Measurements from ENCODE around the gene CHAF1B. TPM values are rescaled to one million over a fixed set of nuclear protein-coding genes. Genes with fewer than 3 reads are reported as not detected.

The CHAF1B gene
- total and polyA plus RNA-seq, 10 of the 15 experiments (the other 5 are each of a cell fraction or from before 2014, with no cell fraction given): 5.9 to 31.5 (median 17.3) TPM

GRCh38 chr21:36359185-36359584 is 26.0 kb upstream of the CHAF1B start:
- Histone ChIP-seq H3K27me3 (replicated peaks in 1 of 2; ENCODE audit: control insufficient read depth in 2 of 2, insufficient read depth in 2 of 2, low read length in 1 of 2) (no peaks in the 10 kb centered on the region), H4K20me1 (ENCODE audit: control insufficient read depth, insufficient read depth) (no peaks in the 10 kb centered on the region), H3K27ac (ENCODE audit: control insufficient read depth, insufficient read depth) (no peak overlapping the region), H3K4me2 (ENCODE audit: control insufficient read depth, insufficient read depth) (no peak overlapping the region), H3K36me3 (ENCODE audit: control insufficient read depth in 2 of 2, insufficient read depth in 2 of 2, low read length in 1 of 2) (peaks cover 6 to 31% of the 10 kb centered on the region in 2 experiments; a peak in 3 of 4 replicates), H3K4me3 (no peak overlapping the region), H3K79me2 (ENCODE audit: control insufficient read depth, insufficient read depth, low read length) (no peaks in the 10 kb centered on the region), H3K9me3 (replicated peaks; ENCODE audit: control insufficient read depth, insufficient read depth, low read length) (no peaks in the 10 kb centered on the region), H3K4me1 (ENCODE audit: control insufficient read depth, insufficient read depth, low read length) (no peaks in the 10 kb centered on the region), H3K9ac (ENCODE audit: control insufficient read depth, insufficient read depth, low read length) (no peak overlapping the region), H2AFZ (ENCODE audit: control insufficient read depth, low read depth, low read length) (no peak overlapping the region)
- FAIRE-seq (no peak), DNase-seq (ENCODE audit: low read depth, low spot score) (no peak), ATAC-seq (no peak)
- BruUV-seq (replicated peaks): no TSS peak
- RAD21 ChIA-PET (ENCODE audit: unreplicated experiment): interaction anchor here (0.7 kb wide), 2 partner anchors 43 to 191 kb away, joined by 3 to 4 read pairs; no protein-coding TSS in a partner anchor
- POLR2A ChIA-PET: interaction anchor here (0.6 to 0.7 kb wide), 2 partner anchors 40 to 70 kb away, joined by 6 read pairs; no protein-coding TSS in a partner anchor
- intact Hi-C loops (cut with micrococcal nuclease; ENCODE audit: unreplicated experiment): no loop called here
- whole genome bisulfite sequencing (ENCODE audit: insufficient coverage, insufficient replicate concordance, low lambda C conversion rate, missing lambda C conversion rate): 98% methylated on average over 2 of the region's 2 CpGs
- in situ Hi-C loops (cut with MboI): no loop called here
- SMC1A ChIA-PET (ENCODE audit: uncharacterized antibody, unreplicated experiment): interaction anchor here (1.1 kb wide), 1 partner anchor 139 kb away, joined by 3 read pairs; no protein-coding TSS in a partner anchor
- CTCF ChIA-PET: interaction anchor here (0.6 kb wide), 1 partner anchor 491 kb away, joined by 3 read pairs; no protein-coding TSS in a partner anchor
- TF ChIP-seq, protein P1, sequence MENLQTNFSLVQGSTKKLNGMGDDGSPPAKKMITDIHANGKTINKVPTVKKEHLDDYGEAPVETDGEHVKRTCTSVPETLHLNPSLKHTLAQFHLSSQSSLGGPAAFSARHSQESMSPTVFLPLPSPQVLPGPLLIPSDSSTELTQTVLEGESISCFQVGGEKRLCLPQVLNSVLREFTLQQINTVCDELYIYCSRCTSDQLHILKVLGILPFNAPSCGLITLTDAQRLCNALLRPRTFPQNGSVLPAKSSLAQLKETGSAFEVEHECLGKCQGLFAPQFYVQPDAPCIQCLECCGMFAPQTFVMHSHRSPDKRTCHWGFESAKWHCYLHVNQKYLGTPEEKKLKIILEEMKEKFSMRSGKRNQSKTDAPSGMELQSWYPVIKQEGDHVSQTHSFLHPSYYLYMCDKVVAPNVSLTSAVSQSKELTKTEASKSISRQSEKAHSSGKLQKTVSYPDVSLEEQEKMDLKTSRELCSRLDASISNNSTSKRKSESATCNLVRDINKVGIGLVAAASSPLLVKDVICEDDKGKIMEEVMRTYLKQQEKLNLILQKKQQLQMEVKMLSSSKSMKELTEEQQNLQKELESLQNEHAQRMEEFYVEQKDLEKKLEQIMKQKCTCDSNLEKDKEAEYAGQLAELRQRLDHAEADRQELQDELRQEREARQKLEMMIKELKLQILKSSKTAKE (IDR thresholded peaks at IDR 0.05; ENCODE audit: low read depth, poor library complexity, severe bottlenecking): no peak
- TF ChIP-seq RB1 (IDR thresholded peaks at IDR 0.05; ENCODE audit: borderline replicate concordance) (no peak), E2F8 (IDR thresholded peaks at IDR 0.05; ENCODE audit: low read depth, partially characterized antibody) (no peak), ZBTB11 (CRISPR knock-in tag; IDR thresholded peaks at IDR 0.05) (no peak), CHD4 (IDR thresholded peaks at IDR 0.05) (no peak), JUND (IDR thresholded peaks at IDR 0.05; ENCODE audit: low read depth, low read length) (no peak), HDAC2 (IDR thresholded peaks at IDR 0.05) (no peak), GATAD2B (conservative IDR thresholded peaks at IDR 0.05; ENCODE audit: low read depth) (no peak), CREM (IDR thresholded peaks at IDR 0.05; ENCODE audit: low read depth) (no peak), POLR2AphosphoS5 (IDR thresholded peaks at IDR 0.05; ENCODE audit: low read length) (no peak), NBN (IDR thresholded peaks at IDR 0.05) (no peak), EED (IDR thresholded peaks at IDR 0.05; ENCODE audit: low read depth) (no peak), PAX8 (IDR thresholded peaks at IDR 0.05) (no peak), ZNF217 (IDR thresholded peaks at IDR 0.05) (no peak), GABPA (IDR thresholded peaks at IDR 0.05; ENCODE audit: low read depth) (no peak)
- TF ChIP-seq, protein P2, sequence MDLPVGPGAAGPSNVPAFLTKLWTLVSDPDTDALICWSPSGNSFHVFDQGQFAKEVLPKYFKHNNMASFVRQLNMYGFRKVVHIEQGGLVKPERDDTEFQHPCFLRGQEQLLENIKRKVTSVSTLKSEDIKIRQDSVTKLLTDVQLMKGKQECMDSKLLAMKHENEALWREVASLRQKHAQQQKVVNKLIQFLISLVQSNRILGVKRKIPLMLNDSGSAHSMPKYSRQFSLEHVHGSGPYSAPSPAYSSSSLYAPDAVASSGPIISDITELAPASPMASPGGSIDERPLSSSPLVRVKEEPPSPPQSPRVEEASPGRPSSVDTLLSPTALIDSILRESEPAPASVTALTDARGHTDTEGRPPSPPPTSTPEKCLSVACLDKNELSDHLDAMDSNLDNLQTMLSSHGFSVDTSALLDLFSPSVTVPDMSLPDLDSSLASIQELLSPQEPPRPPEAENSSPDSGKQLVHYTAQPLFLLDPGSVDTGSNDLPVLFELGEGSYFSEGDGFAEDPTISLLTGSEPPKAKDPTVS (IDR thresholded peaks at IDR 0.05; ENCODE audit: low read depth, low read length): no peak

Measured in GM12878 (cell line).